ENCODE results near the gene PEDS1. TPM values are rescaled to one million over a fixed set of nuclear protein-coding genes. Genes with fewer than 3 reads are reported as not detected.

The PEDS1 gene
- total and polyA plus RNA-seq, 2 of the 13 experiments (the other 11 are each of a cell fraction or from before 2014, with no cell fraction given): 30.5 to 93.9 TPM

GRCh38 chr20:50190251-50191064, 36.9 kb upstream of the PEDS1 start, which contains the start of gene CEBPB (continued):
- peak; percentile 74; the same call in 1 of the 2 replicates for TF ChIP-seq E2F5 (CRISPR knock-in tag; conservative IDR thresholded peaks at IDR 0.05)
- peak; percentile 84 for TF ChIP-seq FOXA3 (CRISPR knock-in tag; IDR thresholded peaks at IDR 0.05)
- no peak for TF ChIP-seq ZSCAN29 (CRISPR knock-in tag; conservative IDR thresholded peaks at IDR 0.05)
- TF ChIP-seq THAP7 (CRISPR knock-in tag; IDR thresholded peaks at IDR 0.05): no peak
- no peak for TF ChIP-seq ZNF282 (IDR thresholded peaks at IDR 0.05; ENCODE audit: partially characterized antibody)
- peak; percentile 52; the same call in 1 of the 2 replicates for TF ChIP-seq NR1H2 (CRISPR knock-in tag; IDR thresholded peaks at IDR 0.05; ENCODE audit: borderline replicate concordance, low read depth)
- peak; percentile 65 for TF ChIP-seq NR0B2 (CRISPR knock-in tag; IDR thresholded peaks at IDR 0.05)
- TF ChIP-seq SOX5 (CRISPR knock-in tag; IDR thresholded peaks at IDR 0.05; ENCODE audit: borderline replicate concordance): peak; percentile 35; the same call in 1 of the 2 replicates
- TF ChIP-seq ELF3 (CRISPR knock-in tag; IDR thresholded peaks at IDR 0.05): peak; percentile 80
- peak; percentile 7; the same call in 1 of the 2 replicates for TF ChIP-seq RXRA (CRISPR knock-in tag; IDR thresholded peaks at IDR 0.05)
- no peak for TF ChIP-seq HIVEP1 (CRISPR knock-in tag; IDR thresholded peaks at IDR 0.05)
- TF ChIP-seq ZFP36L1 (CRISPR knock-in tag; IDR thresholded peaks at IDR 0.05): no peak
- no peak for TF ChIP-seq ZNF879 (CRISPR knock-in tag; IDR thresholded peaks at IDR 0.05)
- TF ChIP-seq ZSCAN12 (CRISPR knock-in tag; IDR thresholded peaks at IDR 0.05): no peak; the same call in none of the 2 replicates
- no peak for TF ChIP-seq ZBTB3 (CRISPR knock-in tag; IDR thresholded peaks at IDR 0.05; ENCODE audit: borderline replicate concordance, low read depth)
- no peak for TF ChIP-seq JUNB (CRISPR knock-in tag; IDR thresholded peaks at IDR 0.05; ENCODE audit: borderline replicate concordance)
- TF ChIP-seq ZNF704 (CRISPR knock-in tag; IDR thresholded peaks at IDR 0.05; ENCODE audit: borderline replicate concordance): no peak
- TF ChIP-seq KAT2B (IDR thresholded peaks at IDR 0.05; ENCODE audit: borderline replicate concordance, low read depth, low read length): no peak

Data from HepG2 (cell line).